GM18861 (cell line): ENCODE data around the gene BCAS3.

Experiments
- ATAC-seq: cut with Tn5 transposase; IDR thresholded peaks from one replicate; pipeline ENCODE4 v1.9.1; 2021; ENCODE audit not compliant: unreplicated experiment

BCAS3 gene

GRCh38 chr17:61323909-61324868 lies 646.5 kb downstream of the BCAS3 start:
- no peak for ATAC-seq

- ATAC-seq = no peak
These were observed 647.3 kb downstream of the BCAS3 start for GRCh38 chr17:61324950-61325349.

GRCh38 chr17:61325382-61326073 lies 647.9 kb downstream of the BCAS3 start:
- ATAC-seq = no peak

- no peak for ATAC-seq
These were observed 648.7 kb downstream of the BCAS3 start for GRCh38 chr17:61326330-61326729.

GRCh38 chr17:61328351-61328750 lies 650.7 kb downstream of the BCAS3 start:
- no peak for ATAC-seq

GRCh38 chr17:61330174-61331150 lies 652.8 kb downstream of the BCAS3 start:
- ATAC-seq = no peak

- no peak for ATAC-seq
These were observed 653.5 kb downstream of the BCAS3 start for GRCh38 chr17:61331178-61331577.

GRCh38 chr17:61331886-61332285 lies 654.2 kb downstream of the BCAS3 start:
- ATAC-seq = no peak

- no peak for ATAC-seq
These were observed 655.5 kb downstream of the BCAS3 start for GRCh38 chr17:61333136-61333535.

GRCh38 chr17:61334673-61335072 lies 657.0 kb downstream of the BCAS3 start:
- ATAC-seq = no peak

GRCh38 chr17:61335105-61335844 lies 657.6 kb downstream of the BCAS3 start:
- ATAC-seq = no peak

- no peak for ATAC-seq
These were observed 658.4 kb downstream of the BCAS3 start for GRCh38 chr17:61335845-61336655.

GRCh38 chr17:61337290-61337689 lies 659.6 kb downstream of the BCAS3 start:
- no peak for ATAC-seq

GRCh38 chr17:61338000-61338798 lies 660.5 kb downstream of the BCAS3 start:
- no peak for ATAC-seq

- ATAC-seq = no peak
These were observed 661.3 kb downstream of the BCAS3 start for GRCh38 chr17:61338874-61339478.

GRCh38 chr17:61340431-61341209 lies 663.0 kb downstream of the BCAS3 start:
- no peak for ATAC-seq

- no peak for ATAC-seq
These were observed 665.9 kb downstream of the BCAS3 start for GRCh38 chr17:61343576-61343975.
